GM21447 (cell line): ENCODE measurements around the gene PRCP.
"Not testable (repeated sequence)": the region's sequence is repeated elsewhere in the genome, so short reads cannot be mapped to it uniquely, and the experiment has no call there.

ENCODE experiments used
- ATAC-seq: cut with Tn5 transposase; IDR thresholded peaks from one replicate; pipeline ENCODE4 v1.9.1; 2021; ENCODE audit not compliant: unreplicated experiment

PRCP gene

DNA sequence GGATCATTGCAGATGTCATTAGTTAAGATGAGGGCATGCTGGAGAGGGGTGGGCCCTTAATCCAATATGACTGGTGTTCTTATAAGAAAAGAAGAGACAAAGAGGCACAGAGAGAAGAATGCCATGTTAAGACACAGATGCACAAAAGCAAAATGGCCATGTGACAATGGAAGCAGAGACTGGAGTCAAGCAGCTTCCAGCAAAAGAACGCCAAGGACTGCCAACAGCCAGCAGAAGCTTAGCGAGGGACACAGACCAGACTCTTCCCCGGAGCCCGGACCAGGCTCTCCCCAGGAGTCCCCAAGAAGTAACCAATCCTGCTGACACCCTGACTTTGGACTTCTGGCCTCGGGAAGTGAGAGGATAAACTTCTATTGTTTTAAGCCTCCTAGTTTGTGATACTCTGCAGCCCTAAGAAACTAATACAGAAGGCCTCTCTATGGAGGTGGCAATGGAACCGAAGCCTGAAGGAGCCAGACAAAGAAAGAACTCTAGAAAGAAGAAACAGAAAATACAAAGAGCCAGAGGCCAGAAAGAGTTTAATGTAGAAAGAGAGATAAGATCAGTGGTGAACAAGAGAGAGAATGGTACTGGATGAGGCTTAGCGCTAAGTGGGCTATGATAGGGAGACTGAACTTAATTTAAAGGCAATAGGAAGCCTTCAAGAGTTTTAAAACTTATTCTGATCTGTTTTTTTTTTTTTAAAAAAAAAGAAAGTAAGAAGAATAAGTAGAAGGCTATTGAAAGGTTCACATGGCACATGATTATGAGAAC is 27.7 kb downstream of the PRCP start:
- no peak for ATAC-seq

DNA sequence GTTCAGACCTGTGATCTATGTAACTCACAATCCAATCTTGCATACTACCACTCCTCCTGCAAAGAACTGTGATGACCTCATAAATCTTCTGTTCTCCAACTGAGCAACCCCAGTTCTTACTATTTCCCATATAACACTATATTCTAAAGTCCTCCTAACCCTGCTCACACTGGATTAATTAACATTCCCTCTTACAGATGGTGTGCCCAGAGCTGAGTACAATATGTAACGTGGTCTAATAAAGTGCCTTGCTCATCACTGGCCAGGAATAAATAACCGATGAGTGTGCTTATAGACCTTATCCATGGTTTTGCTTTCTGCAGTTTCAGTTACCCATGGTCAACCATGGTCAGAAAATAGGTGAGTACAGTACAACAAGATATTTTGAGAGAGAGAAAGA is 28.6 kb downstream of the PRCP start:
- ATAC-seq: no peak

- ATAC-seq: no peak
Observed at GRCh38 chr11:82869657-82870056, 30.6 kb downstream of the PRCP start.

DNA sequence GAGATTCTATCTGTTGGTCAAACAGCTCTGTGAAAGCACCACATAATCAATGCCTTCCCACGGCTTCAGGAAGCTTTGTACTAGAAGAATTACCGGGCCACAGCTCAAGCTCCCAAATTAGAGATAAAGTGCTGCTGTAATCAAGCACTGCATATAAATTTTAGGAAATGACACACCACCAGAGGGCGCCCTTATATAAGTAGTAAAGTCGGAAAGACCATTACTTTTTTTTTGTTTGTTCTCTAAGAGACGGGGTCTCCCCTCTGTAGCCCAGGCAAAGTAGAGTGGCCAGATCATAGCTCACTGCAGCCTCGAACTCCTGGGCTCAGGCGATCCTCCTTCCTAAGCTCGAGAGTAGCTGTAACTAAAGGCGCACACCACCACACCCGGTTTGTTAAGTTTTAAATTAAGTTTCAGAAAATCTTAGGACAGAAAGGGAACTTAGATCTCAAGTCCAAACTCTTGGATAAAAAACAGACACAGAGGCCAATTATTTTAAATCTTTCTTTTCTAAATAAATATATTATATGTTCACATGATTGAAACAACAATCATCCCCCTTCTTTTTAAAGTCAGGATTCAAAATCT is 32.6 kb downstream of the PRCP start:
- ATAC-seq: peak; percentile 61

DNA sequence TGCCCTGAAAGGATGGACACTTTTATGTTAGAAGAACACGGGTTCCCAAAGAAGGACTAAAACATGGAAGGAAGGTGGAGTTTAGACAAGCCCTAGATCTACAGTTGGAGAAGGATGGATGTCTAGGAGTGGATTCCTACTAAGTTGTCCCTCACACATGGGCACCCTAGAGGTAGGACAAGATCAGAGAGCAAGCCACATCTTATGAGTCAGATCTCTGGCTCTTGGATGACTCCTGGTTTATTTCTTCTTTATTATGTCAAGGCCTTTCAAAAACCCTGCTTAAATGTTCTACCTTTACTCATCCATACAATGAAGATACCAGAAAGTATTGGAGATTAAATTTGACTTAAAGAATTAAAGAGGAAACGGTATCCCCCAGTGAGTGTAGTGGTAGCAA is 34.4 kb downstream of the PRCP start:
- no peak for ATAC-seq

DNA sequence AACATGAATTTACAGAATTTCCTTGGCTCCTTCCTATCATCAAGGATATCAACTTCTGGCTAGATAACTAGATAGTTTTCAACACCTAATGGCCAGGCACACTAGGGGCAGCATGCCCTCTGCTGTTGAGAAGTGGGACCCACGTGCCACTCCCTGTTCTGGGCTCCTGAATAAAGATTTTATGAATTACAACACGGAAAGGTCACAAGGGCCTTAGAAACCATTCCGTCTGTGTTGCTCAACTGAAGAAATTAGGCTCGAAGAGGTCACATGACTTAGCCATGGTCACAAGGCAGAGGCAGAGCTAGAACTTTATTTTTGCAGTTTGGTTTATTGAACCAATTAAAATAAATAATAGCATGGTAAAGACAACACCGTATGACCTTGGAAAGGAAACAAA is 36.0 kb downstream of the PRCP start:
- no peak for ATAC-seq

DNA sequence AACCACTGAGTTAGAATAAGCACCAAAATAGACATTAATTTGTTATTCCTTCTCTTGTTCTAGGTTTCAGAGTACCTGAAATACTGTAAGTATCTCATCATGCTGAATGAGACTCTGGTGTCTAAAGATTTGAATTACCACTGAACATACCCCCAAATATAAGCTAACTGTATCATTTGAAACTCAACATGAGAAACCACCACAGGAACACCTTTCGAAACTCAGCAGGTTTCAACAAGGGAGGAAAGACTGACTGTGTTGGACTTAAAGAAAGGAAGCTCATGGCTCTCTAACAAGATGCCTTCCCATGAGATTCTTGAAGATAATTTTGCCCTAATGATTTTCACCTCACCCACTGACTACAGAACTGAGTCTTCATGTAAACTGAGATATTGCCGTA is 37.0 kb downstream of the PRCP start:
- no peak for ATAC-seq

DNA sequence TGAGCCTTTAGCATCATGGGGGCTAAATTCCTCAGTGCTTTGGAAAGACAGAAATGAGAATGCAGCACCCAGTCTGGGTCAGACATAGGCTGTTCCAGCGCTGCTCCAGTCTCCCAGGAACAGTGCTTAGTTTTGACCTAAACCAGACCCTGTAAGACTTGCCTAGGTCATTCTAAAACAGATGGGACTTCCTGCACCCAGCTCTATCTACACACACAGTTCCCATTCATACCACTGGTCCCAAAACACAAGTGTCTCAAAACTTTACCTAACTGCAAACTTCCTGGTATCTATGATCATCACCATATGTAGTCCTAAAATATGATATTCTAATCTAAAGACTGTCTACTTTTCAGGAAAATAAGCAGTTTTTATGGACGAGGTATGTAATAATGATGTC is 37.9 kb downstream of the PRCP start:
- ATAC-seq: no peak

GRCh38 chr11:82859750-82860149 is 40.5 kb downstream of the PRCP start:
- ATAC-seq: no peak

DNA sequence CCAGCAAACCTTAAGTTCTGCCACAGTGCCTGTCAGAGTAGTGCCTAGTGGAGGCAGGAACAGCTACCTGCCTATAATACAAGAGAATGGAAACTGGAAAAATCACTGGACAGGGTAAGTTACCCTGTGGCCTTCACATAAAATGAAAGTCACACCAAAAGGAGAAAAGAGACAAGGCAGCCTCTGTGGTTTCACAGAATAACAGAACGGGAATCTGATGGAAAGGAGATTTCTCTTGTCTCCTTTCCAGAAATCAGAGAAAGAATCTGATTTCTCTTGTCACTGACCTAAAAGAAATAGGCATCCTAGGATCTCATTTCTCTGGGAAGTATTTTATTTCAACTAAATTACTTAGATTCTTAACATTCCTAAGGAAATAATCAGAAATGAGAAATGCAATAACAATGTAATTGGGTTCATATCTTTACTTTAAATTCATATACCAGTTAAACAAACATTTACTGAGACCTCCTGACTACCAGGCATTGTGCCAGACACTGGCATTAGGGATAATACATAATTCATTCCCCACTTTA is 41.6 kb downstream of the PRCP start:
- ATAC-seq: no peak

- no peak for ATAC-seq
Observed at GRCh38 chr11:82858133-82858532, 42.1 kb downstream of the PRCP start.

DNA sequence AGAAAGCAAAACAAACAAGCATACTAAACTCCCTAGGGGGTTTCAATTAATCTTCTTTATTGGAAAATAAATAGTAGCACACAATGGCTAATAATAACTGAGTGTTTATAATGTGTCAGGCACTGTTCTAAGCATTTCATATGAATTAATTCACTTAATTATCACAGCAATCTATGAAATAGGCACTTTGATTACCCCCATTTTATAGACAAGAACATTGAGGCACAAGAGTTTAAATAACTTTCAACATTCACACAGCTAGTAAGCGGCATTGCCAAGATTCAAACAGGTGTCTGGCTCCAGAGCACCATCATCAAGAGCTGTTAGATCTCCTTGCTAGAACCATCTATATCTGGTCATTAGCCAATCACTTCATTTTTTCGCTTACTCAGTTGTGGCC is 43.1 kb downstream of the PRCP start:
- no peak for ATAC-seq

DNA sequence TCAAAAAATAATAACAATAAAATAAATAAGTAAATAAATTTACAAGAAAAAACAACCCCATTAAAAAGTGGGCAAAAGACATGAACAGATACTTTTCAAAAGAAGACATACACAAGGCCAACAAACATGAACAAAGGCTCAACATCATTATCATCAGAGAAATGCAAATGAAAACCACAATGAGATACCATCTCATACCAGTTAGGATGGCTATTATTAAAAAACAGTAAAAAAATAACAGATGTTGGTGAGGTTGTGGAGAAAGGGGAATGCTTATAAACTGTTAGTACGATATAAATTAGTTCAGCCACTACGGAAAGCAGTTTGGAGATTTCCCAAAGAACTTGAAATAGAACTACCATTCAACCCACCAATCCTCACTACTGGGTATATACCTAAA is 44.6 kb downstream of the PRCP start:
- no peak for ATAC-seq

GRCh38 chr11:82854916-82855315 is 45.3 kb downstream of the PRCP start:
- not testable (repeated sequence) for ATAC-seq

GRCh38 chr11:82854242-82854641 is 46.0 kb downstream of the PRCP start:
- ATAC-seq: no peak

- ATAC-seq: no peak
Observed at GRCh38 chr11:82848829-82849228, 51.4 kb downstream of the PRCP start.

DNA sequence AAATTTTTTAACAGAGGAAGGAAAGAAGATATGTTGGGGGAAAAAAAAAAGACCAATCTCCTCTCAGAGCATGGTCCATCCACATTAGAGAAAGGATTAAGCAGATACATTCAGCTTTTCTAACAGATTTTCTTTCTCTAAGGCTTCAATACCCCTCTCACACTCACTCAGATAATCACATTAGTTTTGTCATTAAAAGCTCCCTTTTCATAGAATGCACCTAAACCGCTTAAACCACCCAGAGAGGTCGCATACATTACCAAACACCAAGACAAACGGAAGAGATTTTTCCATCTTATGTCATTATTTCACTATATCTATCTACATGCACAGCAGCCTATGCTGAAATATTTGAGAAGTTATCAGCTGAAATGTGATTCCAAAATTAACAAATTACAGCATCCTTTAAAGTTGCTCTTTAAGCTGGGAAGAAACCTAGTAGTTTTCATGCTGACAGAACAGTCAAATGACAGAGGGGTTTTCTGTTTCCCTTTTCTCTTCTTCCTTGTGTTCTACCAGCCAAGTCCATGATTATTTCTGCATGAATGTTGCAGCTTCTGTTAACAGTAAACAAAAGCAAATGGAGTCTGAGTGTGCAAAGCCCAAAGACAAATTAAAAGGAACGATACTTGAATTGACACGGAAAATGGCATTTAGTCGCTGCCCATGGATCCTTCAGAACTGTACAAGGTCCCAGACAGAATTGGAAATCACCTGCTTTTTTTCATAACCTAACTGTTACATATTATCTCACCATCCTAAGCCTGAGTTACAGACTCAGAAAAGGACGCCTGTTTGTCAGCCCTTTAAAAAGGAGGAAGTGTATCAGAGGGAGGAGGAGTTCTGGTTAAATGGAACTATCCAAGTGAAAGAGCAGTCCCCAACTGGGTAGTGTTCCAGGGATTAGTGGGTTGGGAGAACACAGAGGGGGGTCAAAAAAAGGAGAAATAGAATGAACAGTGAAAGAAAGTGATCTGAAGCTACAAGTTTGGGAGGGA is 54.6 kb downstream of the PRCP start:
- ATAC-seq: no peak

DNA sequence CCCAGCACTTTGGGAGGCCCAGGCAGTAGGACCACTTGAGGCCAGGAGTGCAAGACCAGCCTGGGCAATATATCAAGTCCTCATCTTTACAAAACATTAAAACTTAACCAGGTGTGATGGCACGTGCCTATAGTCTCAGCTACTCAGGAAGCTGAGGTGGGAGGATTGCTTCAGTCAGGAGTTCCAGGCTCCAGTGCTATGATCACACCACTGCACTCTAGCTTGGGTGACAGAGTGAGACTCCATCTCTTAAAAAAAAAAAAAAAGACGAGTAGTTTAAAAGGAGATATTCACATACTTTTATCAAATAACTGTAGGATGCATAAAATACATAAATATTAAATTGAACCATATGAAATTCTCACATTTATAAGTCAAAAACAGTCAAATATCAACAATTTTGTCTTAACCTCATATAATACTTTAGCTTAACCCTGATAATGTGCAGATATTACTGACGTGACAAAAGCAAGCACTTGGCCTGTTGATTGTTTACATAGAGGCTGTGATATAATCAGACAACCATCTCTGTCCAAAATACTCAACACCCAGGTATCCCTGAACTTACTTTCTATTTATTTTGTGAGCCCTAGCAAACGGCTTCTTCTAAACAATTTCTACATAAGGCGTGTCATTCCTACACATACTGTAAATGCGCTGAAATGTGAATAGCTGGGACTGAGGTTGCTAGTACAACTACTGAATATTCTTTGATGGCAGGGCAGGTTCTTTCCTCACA is 57.0 kb downstream of the PRCP start:
- no peak for ATAC-seq

DNA sequence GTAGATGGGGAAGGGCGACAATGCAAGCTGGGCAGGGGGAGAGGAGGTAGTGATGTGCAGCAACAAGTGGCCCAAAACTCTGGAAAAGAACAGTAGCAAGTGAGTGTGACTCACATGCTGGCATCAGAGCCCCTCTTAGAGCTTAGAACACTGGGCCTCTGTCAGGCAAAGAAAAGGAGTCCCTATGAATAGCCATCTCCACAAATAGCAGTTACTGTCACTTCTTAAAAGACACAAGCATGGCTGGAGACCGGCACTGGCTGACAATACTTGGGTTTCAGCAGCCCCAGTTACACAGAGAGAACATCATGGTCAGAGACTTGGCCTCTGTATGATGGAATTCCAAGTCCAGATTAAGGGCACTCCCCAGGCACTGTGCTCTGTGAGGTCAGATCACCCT is 58.2 kb downstream of the PRCP start:
- no peak for ATAC-seq

DNA sequence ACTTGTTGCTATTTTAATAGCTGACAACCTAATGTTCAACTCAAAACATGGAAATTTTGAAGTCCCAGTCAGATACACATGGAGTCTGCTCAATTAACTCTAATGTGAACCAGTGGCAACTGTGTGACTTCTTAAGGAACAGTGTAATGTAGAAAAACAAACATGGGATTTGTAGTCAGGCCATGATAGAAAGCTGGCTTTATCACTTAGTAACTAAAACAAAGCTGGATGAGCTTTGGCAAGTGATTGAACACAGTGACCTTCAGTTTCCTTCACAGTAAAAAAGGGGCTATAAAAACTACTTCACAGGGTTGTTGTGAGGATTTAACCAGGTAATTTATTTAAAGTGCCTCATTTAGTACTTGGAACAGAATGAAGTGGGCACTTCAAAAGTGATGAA is 62.6 kb downstream of the PRCP start:
- ATAC-seq: no peak

GRCh38 chr11:82832983-82833382 is 67.2 kb downstream of the PRCP start:
- ATAC-seq: no peak
